Subcutaneous adipose tissue (tissue), 4 donors: ENCODE data around the gene RNF150. TPM values are rescaled to one million over a fixed set of nuclear protein-coding genes. Genes with fewer than 3 reads are reported as not detected.

Source experiments
- total RNA-seq, 4 donors: library from RNA; depleted of rRNA; stranded (reverse); fragments of >200 nt; gene quantifications; one replicate each; pipeline ENCODE4 v1.1.0, GENCODE V29; 2016
- TF ChIP-seq, protein P1 (sequence below): fragments of 450-650 bp; IDR thresholded peaks from one replicate; pipeline ENCODE4 v1.5.1; 2016; ENCODE audit warnings: low read depth, mild to moderate bottlenecking, control low read depth, antibody characterized with exemption, moderate library complexity

Gene RNF150
- total RNA-seq, 4 donors from 2014 or later = 8.6 to 44.8 (median 22.6) TPM

- TF ChIP-seq, protein P1, sequence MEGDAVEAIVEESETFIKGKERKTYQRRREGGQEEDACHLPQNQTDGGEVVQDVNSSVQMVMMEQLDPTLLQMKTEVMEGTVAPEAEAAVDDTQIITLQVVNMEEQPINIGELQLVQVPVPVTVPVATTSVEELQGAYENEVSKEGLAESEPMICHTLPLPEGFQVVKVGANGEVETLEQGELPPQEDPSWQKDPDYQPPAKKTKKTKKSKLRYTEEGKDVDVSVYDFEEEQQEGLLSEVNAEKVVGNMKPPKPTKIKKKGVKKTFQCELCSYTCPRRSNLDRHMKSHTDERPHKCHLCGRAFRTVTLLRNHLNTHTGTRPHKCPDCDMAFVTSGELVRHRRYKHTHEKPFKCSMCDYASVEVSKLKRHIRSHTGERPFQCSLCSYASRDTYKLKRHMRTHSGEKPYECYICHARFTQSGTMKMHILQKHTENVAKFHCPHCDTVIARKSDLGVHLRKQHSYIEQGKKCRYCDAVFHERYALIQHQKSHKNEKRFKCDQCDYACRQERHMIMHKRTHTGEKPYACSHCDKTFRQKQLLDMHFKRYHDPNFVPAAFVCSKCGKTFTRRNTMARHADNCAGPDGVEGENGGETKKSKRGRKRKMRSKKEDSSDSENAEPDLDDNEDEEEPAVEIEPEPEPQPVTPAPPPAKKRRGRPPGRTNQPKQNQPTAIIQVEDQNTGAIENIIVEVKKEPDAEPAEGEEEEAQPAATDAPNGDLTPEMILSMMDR = no peak
Measured at GRCh38 chr4:141142423-141142822, 9.2 kb upstream of the RNF150 start.

DNA sequence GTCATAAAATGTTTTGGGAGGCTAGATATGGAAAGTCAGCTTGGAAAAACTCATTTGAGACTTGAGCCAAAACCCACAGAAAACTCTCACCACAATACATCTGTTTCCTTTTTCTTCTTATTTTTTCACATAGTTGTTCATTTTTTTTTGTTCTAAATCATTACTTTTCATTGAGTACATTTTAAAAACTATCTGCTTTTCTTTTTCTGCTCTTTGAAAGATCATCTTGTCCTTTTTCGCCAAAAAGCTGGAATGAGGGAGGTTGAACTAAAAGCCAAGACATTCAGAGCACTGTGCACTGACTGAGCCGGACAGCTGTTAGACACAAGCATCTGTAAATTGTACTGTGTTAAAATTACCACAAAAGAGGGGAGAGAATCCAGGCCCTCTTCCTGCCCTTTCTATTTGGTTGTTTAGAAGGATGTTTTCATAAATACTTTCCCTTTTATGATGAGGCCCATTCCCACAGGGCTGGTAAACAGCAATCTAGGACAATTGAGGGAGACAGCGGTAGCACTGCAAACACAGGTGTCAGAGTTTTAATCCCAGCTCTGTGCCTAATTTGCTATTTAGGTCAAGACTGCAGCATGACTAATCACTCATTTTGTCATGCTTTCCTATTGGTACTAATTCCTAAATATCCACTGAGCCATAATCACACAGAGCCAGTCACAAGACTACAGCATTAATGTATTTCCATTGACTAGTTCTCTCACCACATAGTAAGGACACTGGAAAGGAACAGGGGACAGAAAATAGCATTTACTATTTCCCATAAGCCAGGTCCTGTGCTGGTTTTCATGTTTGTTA lies 7.3 kb upstream of the RNF150 start:
- TF ChIP-seq, protein P1 = no peak

- TF ChIP-seq, protein P1 = no peak
Measured at GRCh38 chr4:141133999-141134995, 1.0 kb upstream of the RNF150 start.

GRCh38 chr4:141132709-141133145 lies 542 bp downstream of the RNF150 start:
- TF ChIP-seq, protein P1 = no peak

DNA sequence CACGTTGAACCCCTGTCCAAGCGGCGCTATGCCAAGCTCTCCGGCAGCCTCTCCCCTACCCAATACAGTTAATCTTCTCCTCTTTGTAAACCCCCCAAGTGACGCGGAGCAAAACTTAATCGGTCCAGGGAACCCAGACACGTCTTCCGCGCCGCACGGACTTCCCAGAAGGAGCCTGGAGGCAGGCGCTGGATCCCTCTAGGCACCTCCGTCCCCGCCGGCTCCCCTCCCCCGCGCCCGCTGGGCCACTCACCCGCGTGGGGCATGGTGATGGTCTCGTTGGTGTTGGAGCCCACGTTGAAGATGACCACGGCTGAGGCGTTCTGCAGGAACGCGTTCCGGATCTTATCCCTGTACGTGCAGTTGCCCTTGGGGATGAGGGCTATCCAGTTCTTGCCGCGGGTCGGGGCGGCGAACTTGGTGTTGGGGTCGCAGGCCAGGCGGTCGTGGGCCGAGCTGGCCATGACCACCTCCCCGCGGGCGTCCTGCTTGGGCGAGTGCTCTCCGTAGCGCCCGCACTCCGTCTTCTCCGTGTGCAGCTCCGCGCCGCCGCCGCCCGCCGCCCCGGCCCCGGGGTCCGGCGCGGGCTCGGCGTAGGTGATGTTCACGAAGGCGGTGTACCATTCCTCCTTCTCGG lies 1.1 kb downstream of the RNF150 start:
- TF ChIP-seq, protein P1 = no peak

GRCh38 chr4:141131723-141132071 lies 1.6 kb downstream of the RNF150 start:
- TF ChIP-seq, protein P1 = no peak
